GM10248 (cell line): Measurements from ENCODE around the gene DPH5.
"Not testable (repeated sequence)": the region's sequence is repeated elsewhere in the genome, so short reads cannot be mapped to it uniquely, and the experiment has no call there.

Source experiments
- CTCF ChIA-PET: fragments of 300-600 bp; sonication (Branson Sonifier 250); formaldehyde crosslinking; extraction: SDS; loops from one replicate; lab custom pipeline; 2021; ENCODE audit warnings: antibody characterized with exemption; lab: Yijun Ruan, JAX
- POLR2A ChIA-PET: fragments of 350-650 bp; sonication (Branson Sonifier 250); formaldehyde crosslinking; extraction: SDS; loops from one replicate; lab custom pipeline; 2020; ENCODE audit warnings: antibody characterized with exemption; lab: Yijun Ruan, JAX
- DNase-seq: peaks from one replicate; pipeline ENCODE4 v3.0.0; 2012; ENCODE audit errors: extremely low spot score
- TF ChIP-seq, protein P1 (sequence below): IDR thresholded peaks from 2 replicates; pipeline ENCODE4 v1.5.1; 2012; ENCODE audit warnings: mild to moderate bottlenecking, low read depth; ENCODE audit errors: extremely low read depth, missing control alignments, control extremely low read depth

Gene DPH5

DNA sequence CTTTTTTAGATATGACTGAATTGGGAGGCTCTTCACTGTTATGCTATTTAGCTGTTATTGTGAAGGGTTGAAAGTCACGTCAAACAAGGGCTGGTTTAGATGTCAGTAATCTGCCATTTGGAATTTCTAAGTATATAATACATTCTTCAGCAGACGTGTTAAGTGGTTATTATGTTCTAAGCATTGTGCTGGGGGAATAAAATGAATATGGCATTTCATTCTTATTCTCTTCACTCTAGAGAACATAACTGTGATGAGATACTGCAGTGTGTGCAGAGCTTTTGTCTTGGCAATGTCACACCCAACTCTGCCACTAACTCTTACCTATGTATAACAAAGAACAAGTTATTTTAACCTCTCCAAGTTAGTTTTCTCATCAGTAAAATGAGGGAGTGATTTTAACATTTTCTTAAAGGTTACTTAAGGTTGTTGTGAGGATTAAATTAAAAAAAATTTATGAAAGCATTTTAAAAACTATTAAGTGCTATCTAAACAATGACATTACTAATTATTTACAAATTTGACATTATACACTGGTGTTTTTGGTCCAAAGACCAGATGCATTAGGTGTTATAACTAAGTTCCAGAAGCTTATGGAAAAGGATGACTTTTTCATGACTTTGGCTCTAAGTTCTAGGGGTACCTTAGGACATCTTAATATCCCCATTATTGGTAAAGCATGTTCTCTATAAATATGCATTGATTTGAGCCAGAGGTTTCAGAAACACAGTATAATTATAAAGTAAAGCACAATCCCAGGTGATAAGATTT lies 71.4 kb downstream of the DPH5 start:
- TF ChIP-seq, protein P1, sequence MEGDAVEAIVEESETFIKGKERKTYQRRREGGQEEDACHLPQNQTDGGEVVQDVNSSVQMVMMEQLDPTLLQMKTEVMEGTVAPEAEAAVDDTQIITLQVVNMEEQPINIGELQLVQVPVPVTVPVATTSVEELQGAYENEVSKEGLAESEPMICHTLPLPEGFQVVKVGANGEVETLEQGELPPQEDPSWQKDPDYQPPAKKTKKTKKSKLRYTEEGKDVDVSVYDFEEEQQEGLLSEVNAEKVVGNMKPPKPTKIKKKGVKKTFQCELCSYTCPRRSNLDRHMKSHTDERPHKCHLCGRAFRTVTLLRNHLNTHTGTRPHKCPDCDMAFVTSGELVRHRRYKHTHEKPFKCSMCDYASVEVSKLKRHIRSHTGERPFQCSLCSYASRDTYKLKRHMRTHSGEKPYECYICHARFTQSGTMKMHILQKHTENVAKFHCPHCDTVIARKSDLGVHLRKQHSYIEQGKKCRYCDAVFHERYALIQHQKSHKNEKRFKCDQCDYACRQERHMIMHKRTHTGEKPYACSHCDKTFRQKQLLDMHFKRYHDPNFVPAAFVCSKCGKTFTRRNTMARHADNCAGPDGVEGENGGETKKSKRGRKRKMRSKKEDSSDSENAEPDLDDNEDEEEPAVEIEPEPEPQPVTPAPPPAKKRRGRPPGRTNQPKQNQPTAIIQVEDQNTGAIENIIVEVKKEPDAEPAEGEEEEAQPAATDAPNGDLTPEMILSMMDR, result no peak
- no peak for DNase-seq
- CTCF ChIA-PET, result interaction anchor here (0.7 to 1.4 kb wide), 3 partner anchors 11 to 334 kb away, joined by 3 to 7 read pairs (median 3); no protein-coding TSS in a partner anchor
- POLR2A ChIA-PET, result no interaction called here

DNA sequence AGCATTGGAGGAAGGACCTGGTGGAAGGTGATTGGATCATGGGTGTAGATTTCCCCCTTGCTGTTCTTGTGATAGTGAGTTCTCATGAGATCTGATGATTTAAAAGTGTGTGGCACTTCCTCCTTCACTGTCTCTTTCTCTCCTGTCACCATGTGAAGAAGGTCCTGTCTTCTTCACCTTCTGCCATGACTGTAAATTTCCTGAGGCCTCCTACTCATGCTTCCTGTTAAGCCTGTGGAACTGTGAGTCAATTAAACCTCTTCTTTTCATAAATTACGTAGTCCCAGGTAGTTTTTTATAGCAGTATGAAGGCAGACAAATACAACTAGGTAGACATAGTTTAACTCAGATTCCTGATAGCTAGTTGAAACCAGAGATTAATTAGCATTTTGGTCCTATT lies 72.6 kb downstream of the DPH5 start:
- POLR2A ChIA-PET, DNase-seq: not testable (repeated sequence)
- CTCF ChIA-PET, result interaction anchor here (1.2 to 1.4 kb wide), 2 partner anchors 10 to 336 kb away, joined by 3 to 7 read pairs; no protein-coding TSS in a partner anchor

DNA sequence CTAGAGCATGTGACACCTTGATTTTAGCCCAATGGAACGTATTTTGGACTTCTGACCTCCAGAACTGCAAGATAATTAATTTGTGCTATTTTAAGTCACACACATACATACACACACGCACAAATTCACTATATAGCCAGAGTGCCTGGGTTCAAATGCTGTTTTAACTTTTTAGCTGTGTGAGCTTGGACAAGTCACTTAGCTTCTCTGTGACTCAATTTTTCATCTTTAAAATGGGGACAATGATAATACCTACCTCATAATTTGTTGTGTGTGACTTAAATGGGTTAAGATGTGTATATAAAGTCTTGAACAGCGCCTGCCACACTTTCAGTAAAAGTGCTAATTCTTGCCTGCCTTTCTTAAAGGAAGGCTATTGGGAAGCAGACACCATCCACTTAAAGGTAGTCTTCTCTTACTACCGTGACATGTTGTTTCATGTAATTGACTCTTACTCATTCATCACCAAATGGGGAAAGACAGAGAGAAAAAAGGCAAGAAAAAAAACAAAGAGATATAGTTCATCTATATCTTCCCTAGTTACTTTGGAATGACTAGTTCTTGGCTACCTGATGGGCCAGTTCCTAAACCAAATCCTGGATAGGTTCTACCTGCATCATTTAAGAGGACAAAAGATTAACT lies 73.4 kb downstream of the DPH5 start:
- TF ChIP-seq, protein P1, result no peak
- POLR2A ChIA-PET, result no interaction called here
- no peak for DNase-seq
- CTCF ChIA-PET, result no interaction called here

DNA sequence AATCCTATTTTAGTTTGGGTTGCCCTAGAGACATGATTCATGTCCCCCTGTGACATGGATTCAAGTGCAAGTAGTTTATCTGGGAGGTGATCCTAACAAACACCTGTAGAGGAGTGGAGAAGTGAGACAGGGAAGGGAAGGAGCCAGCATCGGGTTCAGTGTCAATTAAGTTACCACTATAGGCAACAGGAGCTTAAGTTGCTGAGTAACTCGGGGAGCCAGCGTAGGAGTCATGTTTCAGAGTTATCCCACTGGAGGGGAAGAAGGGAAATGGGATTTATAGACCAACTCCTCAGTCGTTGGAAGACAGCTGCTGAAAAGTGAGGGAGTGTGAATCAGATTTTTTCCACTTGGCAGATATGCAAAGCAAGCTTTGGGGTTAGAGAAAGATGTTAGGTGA lies 74.8 kb downstream of the DPH5 start:
- TF ChIP-seq, protein P1, result no peak
- CTCF ChIA-PET, result interaction anchor here (0.9 to 3.3 kb wide), 3 partner anchors 8 to 42 kb away, joined by 3 to 11 read pairs (median 10); no protein-coding TSS in a partner anchor
- POLR2A ChIA-PET, result no interaction called here
- no peak for DNase-seq

DNA sequence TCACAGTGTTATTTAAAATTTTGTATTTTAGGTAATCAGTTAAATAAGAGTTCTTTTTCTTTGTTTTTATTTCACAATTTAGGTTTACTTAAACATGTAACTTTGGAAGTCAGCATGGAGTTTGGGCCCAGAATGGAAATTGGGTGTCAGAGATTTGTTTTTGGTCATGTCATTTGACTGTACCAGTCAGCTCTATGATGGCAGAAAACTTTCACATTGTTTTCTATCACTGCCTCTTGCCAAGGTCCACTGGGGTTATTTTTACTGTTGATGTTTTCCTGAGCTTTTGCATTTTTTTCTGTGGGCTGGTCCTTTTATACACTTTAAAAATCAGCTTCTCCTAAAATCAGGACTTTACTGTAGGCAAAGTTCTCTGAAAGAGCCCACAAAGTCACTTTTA lies 75.2 kb downstream of the DPH5 start:
- TF ChIP-seq, protein P1, result no peak
- CTCF ChIA-PET, result interaction anchor here (0.9 to 3.3 kb wide), 4 partner anchors 9 to 338 kb away, joined by 3 to 11 read pairs (median 7); no protein-coding TSS in a partner anchor
- POLR2A ChIA-PET, result no interaction called here
- no peak for DNase-seq

DNA sequence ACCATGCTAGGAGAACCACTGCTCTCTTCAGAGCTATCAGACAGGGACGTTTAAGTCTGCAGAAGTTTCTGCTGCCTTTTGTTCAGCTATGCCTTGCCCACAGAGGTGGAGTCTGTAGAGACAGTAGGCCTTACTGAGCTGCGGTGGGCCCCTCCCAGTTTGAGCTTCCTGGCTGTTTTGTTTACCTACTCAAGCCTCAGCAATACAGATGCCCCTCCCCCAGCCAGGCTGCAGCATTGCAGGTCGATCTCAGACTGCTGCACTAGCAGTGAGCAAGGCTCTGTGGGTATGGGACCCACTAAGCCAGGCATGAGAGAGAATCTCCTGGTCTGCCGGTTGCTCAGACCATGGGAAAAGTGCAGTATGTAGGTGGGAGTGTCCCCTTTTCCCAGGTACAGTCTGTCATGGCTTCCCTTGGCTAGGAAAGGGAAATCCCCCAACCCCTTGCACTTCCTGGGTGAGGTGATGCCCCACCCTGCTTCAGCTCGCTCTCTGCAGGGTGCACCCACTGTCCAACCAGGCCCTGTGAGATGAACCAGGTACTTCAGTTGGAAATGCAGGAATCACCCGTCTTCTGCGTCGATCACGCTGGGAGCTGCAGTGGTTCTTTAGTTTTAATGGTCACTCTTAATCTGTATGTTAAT lies 75.9 kb downstream of the DPH5 start:
- POLR2A ChIA-PET, result not testable (repeated sequence)
- CTCF ChIA-PET, result interaction anchor here (1.1 to 3.3 kb wide), 4 partner anchors 10 to 339 kb away, joined by 3 to 11 read pairs (median 7); no protein-coding TSS in a partner anchor

DNA sequence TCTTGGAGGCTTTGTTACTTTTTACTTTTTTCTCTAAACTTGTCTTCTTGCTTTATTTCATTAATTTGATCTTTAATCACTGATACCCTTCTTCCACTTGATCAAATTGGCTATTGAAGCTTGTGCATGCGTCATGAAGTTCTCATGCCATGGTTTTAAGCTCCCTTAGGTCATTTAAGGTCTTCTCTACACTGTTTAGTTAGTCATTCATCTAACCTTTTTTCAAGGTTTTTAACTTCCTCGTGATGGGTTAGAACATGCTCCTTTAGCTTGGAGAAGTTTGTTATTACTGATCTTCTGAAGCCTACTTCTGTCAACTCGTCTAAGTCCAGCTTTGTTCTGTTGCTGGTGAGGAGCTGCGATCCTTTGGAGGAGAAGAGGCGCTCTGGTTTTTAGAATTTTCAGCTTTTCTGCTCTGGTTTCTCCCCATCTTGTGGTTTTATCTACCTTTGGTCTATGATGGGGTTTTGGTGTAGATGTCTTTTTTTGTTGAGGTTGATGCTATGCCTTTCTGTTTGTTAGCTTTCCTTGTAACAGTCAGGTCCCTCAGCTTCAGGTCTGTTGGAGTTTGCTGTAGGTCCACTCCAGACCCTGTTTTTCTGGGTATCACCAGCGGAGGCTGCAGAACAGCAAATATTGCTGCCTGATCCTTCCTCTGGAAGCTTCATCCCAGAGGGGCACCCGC lies 76.7 kb downstream of the DPH5 start:
- CTCF ChIA-PET, result interaction anchor here (1.1 to 3.3 kb wide), 5 partner anchors 10 to 340 kb away, joined by 3 to 11 read pairs (median 4); no protein-coding TSS in a partner anchor
- POLR2A ChIA-PET, DNase-seq: not testable (repeated sequence)

More for the DNA sequence above, 75.9 kb downstream of the DPH5 start:
- DNase-seq, result not testable (repeated sequence)

DNA sequence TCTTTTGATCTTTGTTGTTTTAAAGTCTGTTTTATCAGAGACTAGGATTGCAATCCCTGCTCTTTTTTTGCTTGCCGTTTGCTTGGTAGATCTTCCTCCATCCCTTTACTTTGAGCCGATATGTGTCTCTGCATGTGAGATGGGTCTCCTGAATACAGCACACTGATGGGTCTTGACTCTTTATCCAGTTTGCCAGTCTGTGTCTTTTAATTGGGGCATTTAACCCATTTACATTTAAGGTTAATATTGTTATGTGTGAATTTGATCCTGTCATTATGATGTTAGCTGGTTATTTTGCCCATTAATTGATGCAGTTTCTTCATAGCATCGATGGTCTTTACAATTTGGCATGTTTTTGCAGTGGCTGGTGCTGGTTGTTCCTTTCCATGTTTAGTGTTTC lies 77.8 kb downstream of the DPH5 start:
- DNase-seq, POLR2A ChIA-PET: not testable (repeated sequence)
- CTCF ChIA-PET, result interaction anchor here (1.2 kb wide), 1 partner anchor 341 kb away, joined by 4 read pairs; no protein-coding TSS in a partner anchor

DNA sequence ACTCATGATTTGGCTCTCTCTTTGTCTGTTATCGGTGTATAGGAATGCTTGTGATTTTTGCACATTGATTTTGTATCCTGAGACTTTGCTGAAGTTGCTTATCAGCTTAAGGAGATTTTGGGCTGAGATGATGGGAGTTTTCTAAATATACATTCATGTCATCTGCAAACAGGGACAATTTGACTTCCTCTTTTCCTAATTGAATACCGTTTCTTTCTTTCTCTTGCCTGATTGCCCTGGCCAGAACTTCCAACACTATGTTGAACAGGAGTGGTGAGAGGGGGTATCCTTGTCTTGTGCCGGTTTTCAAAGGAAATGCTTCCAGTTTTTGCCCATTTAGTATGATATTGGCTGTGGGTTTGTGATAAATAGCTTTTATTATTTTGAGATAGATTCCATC lies 79.5 kb downstream of the DPH5 start:
- CTCF ChIA-PET, DNase-seq, POLR2A ChIA-PET: not testable (repeated sequence)
